Upper lobe of left lung (tissue), 4 donors: ENCODE measurements around the gene ANK3.

ENCODE experiments used
- CTCF ChIP-seq, 6 experiments: fragments of 450-650 bp in 4 of 6; fragments of 200-600 bp in 2 of 6; sonication (generic) in 2 of 6; IDR thresholded peaks; one replicate each; pipeline ENCODE4 v1.5.1; 2016 to 2019; ENCODE audit warnings: antibody characterized with exemption in 6 of 6
- POLR2A ChIP-seq, 4 donors: fragments of 450-650 bp; IDR thresholded peaks; one replicate each; pipeline ENCODE4 v1.5.1; 2016 to 2017; ENCODE audit warnings: antibody characterized with exemption in 4 of 4, mild to moderate bottlenecking in 2 of 4
- POLR2AphosphoS5 ChIP-seq, 2 donors: sonication (generic); formaldehyde crosslinking; IDR thresholded peaks; one replicate each; pipeline ENCODE4 v1.5.1; 2017; ENCODE audit warnings: antibody characterized with exemption in 2 of 2

GRCh38 chr10:60338786-60339185 is 50.9 kb downstream of the ANK3 start:
- no peak for TF ChIP-seq CTCF (IDR thresholded peaks at IDR 0.05)
- no peak for TF ChIP-seq POLR2A (IDR thresholded peaks at IDR 0.05)
- TF ChIP-seq POLR2AphosphoS5 (IDR thresholded peaks at IDR 0.05): no peak
